ENCODE results near the gene C20orf173.
"Not testable (repeated sequence)": the region's sequence is repeated elsewhere in the genome, so short reads cannot be mapped to it uniquely, and the experiment has no call there.

C20orf173 gene

DNA sequence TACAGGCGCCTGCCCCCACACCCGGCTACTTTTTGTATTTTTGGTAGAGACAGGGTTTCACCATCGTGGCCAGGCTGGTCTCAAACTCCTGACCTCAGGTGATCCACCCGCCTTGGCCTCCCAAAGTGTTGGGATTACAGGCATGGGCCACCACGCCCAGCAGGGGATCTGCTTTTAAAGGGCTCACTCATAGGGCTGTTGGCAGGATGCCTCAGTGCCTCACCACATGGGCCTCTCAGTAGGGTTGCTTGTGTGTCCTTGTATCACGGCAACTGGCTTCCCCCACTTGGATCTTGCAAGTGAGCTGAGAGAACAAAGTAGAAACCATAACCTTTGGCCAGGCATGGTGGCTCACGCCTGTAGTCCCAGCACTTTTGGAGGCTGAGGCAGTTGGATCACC lies 15.5 kb upstream of the C20orf173 start:
- DNase-seq: not testable (repeated sequence)

DNA sequence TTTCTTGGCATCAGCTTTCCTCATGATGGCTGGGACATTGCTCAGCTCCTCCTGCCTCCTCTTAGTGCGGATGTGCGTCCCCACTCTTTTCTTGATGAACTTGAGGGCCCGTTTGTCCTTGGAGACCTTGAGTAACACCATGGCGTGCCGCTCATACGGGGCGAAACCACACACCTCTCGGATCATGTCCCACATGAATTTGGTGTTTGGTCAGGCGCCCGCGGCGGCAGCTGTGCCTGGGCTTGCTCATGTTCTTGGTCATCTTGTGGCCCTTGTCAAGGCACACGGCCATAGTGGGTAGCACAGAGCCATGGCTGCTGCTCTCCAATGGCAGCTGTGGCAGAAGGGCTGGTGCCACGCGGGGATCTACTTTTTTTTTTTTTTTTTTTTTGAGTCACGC lies 15.0 kb upstream of the C20orf173 start:
- DNase-seq: no peak

DNA sequence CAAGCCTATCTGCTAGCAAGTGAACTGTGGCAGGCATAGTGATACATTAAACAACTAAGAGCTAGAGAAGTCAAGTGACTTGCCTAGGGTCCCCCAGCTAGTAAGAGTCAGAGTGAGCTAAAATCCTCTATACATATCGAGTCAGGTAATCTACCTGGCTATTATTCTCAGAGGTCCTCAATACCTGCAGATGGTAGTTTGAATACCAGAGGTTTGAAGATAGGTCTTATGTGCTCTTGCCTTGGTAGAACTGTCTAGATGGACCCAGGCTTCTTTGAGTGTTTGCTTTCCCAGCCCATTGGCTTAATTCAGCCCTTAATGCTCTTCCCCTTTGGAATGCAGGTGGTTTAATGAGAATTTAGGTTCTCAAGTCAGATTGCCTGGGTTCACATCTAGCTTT lies 13.5 kb upstream of the C20orf173 start:
- no peak for DNase-seq

DNA sequence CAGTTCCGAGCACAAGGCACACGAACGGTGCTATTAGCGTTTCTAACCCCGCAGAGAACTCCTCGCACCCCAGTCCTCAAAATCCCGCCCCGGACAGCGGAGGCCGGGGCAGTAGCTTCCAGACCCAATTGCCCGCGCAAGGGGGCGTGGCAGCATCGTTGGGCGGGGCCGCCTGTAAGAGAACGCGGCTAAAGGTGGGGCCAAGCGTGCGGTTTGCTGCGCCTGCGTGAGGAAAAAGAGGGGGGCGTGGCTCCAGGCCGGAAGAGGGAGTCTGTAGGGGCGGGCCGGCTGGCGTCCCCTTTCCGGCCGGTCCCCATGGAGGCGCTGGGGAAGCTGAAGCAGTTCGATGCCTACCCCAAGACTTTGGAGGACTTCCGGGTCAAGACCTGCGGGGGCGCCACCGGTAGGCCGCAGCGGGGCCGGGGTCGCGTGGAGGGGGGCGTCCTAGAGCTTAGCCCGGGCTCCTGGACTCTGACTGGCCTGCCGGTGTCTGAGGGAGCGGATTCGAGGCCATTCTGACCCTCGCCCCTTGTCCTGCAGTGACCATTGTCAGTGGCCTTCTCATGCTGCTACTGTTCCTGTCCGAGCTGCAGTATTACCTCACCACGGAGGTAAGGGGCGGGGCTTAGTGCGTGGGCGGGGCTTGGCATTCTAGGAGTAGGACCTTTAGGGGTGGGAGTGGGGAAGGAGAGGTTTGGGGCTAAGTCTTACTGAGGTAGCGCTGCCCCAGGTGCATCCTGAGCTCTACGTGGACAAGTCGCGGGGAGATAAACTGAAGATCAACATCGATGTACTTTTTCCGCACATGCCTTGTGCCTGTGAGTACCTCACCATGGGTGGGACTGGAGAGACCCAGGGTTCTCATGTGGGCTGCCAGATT lies 12.6 kb upstream of the C20orf173 start, which contains the start of gene ERGIC3:
Gene ERGIC3, plus strand, starts transcription at position 296 of the 880 bp plus-strand sequence. Its CDS starts 20 bp downstream, at position 316.
- DNase-seq: peak; percentile 95

DNA sequence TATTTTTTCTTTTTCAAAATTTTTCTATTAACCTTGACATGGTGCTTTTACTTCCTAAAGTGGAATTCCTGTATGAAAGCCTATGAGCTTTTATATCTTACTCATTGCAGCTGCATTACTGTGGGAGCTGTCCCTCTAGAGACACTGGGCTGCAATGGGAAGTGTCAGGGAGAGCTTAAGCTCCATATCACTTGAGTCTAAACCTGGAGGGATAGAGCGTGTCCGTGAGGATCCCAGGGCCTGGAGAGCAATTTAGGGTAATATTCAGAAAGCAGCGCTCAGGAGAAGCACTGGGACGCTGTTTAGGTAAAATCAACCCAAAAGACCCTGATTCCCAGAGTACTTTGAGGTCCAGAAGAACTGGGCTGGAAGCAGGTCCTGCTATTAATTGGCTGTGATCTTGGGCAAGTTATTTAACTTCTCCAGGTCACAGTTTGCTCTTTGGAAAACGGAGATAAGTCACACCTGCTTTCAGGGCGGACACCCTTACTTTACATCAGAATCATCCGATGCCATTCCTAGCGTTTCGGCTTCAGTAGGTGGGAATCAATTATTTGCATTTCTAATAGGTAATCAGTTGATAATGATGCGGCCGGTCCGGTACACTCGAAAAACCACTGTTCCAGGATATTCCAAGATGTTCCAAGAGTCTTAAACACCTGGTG lies 11.8 kb upstream of the C20orf173 start:
- DNase-seq: no peak

DNA sequence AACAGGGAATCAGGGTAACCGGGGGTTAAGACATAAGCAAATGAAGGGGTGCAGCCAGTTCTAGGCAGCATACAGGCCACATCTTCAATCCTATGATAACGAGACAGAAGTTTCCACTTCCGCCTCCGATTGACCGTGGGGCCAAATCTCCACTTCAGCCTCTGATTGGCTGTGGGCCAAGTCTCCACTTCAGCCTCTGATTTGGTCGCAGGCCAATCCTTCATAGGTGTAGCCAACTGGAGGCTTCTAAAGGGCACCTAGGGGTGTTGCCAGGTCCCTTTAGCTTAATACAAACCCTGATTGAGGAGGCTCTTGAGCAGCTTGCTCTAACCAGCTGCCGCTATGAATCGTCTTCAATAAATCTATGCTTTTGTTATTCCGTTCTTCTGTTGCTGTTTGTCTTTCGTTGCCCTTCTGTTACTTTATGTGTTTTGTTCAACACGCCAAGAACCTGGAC lies 10.3 kb upstream of the C20orf173 start:
- no peak for DNase-seq

DNA sequence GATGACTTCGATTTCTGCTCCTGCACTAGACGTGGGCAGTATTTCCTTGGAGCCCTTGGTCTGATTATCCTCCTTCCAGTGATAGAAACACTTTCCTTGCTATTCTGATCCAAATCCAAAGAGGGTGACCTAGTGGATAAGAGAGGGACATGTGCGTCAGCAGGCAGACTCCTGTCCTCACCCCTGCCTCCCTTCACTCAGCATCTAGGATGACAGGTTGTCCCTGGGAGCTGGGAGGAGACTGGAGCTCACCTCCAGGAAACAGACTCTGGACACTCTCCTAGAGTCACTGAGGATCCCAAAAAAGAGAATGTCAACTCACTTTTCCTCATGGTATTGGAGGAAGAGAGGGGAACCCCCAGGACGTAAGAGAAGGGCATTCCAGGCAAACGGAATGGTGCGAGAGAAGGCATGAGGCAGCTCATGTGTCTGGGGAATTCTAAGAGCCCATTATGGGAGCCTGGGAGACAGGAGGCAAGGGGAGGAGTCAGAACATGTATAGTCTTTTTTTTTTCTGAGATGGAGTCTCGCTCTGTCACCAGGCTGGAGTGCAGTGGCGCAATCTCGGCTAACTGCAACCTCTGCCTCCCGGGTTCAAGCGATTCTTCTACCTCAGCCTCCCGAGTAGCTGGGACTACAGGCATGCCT lies 2.2 kb downstream of the C20orf173 start:
- DNase-seq: no peak

DNA sequence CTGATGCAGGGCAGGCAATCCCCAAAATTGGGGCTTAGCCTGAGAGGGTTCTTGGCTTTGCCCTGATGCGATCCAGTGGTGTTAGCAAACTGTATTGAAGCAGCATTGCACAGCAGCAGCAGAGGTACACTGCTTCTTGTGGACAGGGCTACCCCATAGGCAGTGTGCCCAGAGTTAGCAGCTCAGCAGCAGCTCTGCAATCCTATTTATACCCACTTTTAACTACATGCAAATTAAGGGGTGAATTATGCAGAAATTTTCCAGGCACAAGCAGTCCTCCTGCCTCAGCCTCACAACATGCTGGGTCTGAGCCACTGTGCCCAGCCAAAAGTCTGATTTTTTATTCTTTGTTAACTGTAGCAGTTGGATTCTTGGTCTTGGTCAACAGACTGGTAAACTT lies 3.8 kb downstream of the C20orf173 start:
- DNase-seq: no peak

DNA sequence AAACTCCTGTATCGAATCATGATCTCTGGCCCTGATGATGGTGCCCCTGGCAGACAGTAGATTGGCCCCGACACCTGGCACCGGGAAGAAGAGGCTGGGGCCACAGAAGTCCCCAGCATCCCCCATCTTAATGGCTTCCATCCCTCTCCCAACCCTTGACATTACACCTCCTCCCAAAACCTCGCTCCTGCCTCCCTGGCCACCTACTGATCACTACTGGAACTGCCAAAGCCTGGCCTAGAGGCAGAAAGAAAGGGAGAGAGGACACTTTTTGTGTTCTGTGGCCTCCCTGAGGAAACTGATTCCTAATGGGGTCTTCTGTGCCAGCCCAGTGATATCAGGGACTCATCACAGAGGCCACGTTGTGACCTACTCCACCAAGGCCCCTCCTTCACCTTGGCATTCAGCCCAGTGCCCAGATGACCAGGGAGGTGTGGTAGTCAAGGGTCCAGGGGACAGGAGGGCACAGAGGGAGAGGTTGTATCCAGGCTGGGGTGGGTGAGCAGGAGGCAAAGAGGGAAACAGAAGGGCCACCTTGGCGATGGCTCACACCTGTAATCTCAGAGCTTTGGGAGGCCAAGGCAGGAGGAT lies 6.1 kb downstream of the C20orf173 start:
- no peak for DNase-seq

DNA sequence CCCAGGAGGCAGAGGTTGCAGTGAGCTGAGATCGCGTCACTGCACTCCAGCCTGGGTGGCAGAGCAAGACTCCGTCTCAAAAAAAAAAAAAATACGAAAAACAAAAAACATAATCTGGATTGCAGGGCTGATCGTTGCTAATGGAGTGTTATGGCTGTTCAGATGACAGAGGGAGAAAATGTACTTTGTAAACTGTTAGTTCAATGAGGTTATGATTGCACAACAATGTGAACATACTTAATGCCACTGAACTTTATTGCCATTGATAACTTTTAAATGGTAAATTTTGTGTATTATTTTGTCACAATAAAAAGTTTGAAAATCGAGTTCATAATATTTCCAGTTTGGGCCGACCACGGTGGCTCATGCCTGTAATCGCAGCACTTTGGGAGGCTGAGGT lies 10.5 kb downstream of the C20orf173 start:
- no peak for DNase-seq

DNA sequence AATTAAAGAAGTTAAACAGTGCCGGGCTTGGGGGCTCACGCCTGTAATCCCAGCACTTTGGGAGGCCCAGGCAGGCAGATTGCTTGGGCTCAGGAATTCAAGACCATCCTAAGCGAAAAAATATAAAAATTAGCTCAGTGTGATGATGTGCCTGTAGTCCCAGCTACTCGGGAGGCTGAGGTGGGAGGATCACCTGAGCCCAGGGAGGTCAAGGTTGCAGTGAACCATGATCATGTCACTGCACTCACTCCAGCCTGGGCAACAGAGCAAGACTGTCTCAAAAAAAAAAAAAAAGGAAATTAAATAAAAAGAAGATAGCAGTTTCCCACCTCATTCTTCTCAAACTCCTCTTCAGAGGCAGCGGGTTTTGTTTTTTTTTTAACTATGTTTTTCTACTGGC lies 11.7 kb downstream of the C20orf173 start:
- DNase-seq: not testable (repeated sequence)

DNA sequence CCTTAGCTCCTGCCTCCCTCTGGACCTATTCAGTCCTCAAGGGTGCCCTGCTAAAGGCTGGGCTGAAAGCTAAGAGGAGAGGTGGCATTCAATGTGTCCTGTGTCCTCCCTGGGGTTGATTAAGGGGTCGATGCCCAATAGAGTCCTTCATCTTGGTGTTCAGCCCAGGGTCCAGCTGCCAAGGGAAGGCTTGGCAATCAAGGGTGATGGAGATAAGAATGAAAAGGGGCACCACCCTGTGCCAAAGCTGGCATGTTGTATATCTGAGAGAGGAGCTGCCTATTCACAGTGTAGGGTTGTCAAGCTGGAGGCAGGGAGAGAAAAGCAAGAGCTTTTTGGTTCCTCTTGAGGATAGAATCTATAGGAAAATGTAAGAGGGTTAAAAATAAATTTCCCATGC lies 12.3 kb downstream of the C20orf173 start:
- no peak for DNase-seq

DNA sequence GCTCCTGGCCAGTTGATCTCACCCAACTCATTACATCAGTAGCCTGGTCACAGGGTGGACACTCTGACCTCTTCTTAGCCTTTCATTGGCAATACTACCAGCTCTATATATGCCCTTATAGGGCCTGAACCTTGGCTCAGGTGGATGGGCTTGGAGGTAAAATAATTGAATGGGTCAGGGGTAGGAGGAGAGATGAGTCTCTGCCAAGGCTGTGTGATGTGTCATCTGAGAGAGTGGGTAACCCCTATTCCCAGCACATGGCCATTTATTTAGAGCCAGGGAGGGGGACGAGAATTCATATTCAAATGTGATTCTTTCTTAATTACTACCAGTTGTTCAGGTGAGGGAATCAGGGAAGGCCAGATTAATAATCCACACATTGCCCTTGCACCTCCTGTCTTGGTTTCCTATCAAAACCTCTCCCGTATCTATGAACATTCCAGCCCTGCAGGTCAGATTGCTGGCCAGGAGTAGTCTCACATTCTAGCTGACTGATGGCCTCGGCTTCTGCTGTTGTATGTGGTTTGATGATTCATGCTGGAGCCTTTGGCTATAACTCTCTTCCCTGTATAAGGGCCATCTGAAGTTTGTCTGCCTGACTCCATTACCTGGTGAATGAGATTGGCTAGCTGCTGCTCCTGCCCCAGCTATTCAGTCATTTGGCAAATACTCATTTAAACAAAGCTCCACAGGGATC lies 13.4 kb downstream of the C20orf173 start:
- DNase-seq: no peak

DNA sequence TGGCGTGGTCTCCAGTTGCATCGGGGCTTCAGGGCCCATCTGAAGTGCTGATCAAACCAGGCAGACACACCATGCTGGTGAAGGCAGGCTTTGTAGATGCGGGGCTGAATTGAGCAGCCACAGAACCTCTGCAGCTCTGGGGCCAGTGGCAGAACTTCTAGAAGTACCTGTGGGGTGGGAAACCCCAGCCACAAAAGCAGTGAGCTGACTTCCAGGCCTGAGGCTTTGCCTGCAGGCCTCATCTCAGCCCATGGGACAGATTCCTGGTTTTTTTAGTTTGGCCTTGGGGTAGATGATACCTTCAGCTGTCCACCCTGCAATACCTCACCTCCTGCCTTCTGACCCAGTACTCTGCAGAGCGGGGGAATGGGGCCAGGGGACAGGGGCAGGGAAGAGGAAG lies 14.1 kb downstream of the C20orf173 start:
- no peak for DNase-seq

DNA sequence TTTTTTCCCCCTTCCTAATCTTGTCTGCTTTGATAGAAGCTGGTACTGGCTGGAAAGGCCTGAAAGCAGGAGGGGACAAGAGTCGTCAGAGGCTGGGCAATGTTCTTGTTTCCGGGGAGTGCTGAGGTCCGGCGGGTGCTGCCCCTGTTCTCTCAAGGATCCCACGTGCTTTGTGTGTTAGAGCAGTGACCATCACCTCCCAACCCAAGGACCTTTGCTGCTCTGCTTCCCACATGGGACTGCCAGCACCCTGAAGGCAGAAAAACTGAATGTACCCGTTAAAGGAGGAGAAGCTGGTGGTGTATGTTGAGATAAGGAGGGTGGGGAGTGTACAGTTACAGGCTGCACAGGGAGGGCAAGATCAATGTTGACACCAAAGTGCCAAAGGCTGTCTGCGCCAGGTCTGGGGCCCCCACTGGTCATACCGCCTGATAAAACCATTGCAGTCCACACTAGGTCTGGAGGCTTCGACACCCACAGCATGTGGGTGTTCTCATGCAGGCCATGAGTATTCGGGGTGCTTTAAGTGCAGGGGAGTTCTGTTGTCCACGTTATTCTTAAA lies 15.0 kb downstream of the C20orf173 start:
- DNase-seq: no peak

DNA sequence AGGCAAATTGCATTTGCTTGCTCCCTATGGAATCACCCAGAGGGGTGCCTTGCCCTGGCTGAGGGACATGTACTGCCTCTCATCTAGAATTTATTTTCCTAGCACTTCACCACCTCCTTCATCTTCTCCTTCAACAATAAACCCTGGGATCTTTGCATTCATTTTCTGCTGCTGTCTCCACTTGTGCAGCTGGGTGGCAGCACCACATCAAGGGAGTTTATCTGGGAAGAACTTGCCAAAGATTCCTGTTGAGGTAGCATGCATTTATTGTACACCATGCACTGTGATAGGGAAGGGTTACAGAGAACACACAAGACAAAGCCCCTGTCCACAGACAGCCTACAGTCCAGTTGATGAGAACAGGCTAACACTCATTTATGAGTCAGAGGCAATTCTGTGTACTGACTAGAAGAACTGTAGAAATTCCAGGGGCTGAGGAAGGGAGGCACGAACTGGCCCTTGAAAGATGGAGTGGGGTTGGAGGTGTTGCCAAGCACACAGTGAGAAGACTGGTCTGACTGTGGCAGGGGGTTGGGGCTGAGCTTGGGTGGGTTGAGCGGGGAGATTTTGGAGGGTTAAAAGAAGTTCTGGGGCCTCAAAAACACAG lies 17.5 kb downstream of the C20orf173 start:
- peak; percentile 25 for DNase-seq

DNA sequence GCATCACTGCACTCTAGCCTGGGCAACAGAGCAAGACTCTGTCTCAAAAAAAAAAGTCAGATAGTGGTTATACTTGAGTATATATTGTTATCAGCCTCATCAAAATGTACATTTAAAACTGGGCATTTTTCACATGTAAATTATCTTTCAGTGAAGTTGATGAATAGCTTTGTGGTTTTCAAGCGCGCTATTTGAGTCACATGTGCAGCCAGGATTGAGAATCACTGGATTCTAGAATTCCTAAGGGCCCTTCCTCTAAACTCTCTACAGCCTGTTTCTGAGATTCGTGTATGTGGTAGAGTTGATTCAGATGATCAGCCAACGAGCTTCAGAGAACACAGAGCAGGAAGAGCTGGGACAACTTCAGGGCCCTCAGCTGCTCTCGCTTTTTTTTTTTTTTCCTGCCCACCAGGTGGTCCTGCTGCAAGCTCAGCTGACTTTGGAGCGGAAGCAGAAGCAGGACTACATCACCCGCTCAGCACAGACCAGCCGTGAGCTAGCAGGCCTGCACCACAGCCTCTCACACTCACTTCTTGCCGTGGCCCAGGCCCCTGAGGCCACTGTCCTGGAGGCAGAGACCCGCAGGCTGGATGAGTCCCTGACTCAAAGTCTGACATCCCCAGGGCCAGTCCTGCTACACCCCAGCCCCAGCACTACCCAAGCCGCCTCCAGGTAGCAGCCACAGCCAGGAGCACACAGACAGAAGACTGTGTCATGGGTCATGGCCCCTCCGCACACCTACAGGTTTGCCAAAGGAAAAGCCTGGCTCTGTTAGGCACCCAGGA lies 18.3 kb downstream of the C20orf173 start:
- no peak for DNase-seq

DNA sequence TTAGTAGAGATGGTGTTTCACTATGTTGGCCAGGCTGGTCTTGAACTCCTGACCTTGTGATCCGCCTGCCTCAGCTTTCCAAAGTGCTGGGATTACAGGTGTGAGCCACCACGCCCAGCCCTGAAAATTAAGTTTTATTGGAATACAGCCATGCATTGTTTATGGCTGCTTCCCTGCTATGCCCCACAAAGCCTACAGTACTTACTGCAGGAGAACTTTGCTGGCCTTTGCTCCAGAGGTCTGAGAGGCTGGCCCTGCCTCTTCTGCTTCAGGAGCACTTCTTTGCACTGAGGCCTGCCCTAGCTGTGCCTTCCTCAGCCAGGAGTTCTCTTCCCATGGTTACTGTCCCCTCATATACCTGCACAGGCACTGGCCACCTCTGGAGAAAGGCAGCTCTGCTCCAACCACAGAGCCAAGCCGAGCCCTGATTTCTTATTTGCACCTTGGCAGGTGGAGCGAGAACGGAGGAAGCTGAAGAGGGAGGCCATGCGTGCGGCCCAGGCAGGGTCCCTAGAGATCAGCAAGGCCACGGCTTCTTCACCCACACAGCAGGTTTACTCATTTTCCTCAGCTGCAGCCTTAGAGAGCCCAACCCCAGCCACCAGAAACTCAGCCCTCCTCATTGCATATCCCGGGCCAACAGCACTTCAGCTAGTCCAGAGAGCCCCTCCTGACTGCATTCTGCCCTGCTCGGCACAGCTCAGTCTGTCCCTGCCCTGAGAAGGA lies 20.8 kb downstream of the C20orf173 start:
- no peak for DNase-seq

DNA sequence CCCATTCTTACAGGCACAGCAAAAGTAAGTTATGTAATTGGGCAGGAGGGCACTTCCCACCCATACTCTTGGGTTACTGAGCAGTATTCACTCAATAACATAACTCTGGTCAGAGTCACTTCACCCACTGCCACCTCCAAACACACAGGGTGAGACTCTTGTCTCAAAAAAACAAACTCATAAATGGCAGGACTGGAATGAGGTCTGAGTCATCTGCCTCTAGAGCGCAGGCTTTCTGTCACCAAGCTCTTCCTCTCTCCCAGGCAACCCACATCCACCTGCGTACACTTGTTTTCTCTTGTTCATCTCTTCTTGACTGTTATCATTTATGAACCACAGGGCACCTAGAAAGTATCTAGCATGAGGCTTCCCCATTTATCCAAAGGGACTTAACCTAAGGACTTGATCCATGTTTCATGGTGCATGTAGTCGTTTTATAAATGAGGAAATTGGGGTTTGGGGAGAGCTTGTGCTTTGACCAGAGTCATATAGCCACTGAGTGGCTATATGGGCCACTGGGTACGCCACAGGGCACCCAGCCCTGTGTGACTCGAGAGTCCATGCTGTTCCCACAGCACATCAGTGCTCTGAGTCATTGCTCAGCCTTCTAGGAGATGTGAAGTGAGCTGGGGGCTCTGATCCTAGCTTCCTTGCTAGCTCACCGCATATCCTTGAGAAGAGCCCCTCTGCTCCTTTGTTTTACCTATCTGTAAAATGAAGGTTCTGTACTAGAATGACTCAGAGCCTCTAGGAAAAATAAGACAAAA lies 22.4 kb downstream of the C20orf173 start:
- no peak for DNase-seq
